Esophagus squamous epithelium (tissue), 5 donors: Measurements from ENCODE around the gene FAM111A. TPM values are rescaled to one million over a fixed set of nuclear protein-coding genes. Genes with fewer than 3 reads are reported as not detected.

Experiments
- DNase-seq: peaks from one replicate; lab custom pipeline; 2025; lab: John Stamatoyannopoulos, UW
- H3K27ac ChIP-seq, 4 donors: fragments of 200-600 bp; sonication (generic); one replicate each; pipeline ENCODE4 v1.5.1; 2016 to 2019; ENCODE audit warnings: mild to moderate bottlenecking in 1 of 4
- H3K27me3 ChIP-seq, 4 donors: fragments of 200-600 bp; sonication (generic); 1 replicate in 3 of 4; 2 replicates in 1 of 4; pipeline versions ENCODE4 v1.5.1 to v1.6.0; 2017 to 2021; ENCODE audit warnings: antibody characterized with exemption in 1 of 4
- H3K36me3 ChIP-seq, 3 donors: fragments of 200-600 bp; sonication (generic); one replicate each; pipeline ENCODE4 v1.5.1; 2016 to 2019
- H3K4me1 ChIP-seq, 3 donors: fragments of 200-600 bp; sonication (generic); one replicate each; pipeline ENCODE4 v1.5.1; 2017 to 2019
- H3K4me3 ChIP-seq, 4 donors: fragments of 200-600 bp; sonication (generic); 1 replicate in 3 of 4; 2 replicates in 1 of 4; pipeline ENCODE4 v1.5.1; 2016 to 2019; ENCODE audit warnings: mild to moderate bottlenecking in 2 of 4, moderate library complexity in 1 of 4
- H3K9me3 ChIP-seq, 3 donors: fragments of 200-600 bp; sonication (generic); one replicate each; pipeline ENCODE4 v1.5.1; 2016 to 2019
- POLR2A ChIP-seq, 4 donors: fragments of 450-650 bp; IDR thresholded peaks; one replicate each; pipeline ENCODE4 v1.6.1; 2017; ENCODE audit warnings: antibody characterized with exemption in 4 of 4, mild to moderate bottlenecking in 4 of 4, moderate library complexity in 3 of 4
- WGBS, 2 donors: methylation state at CpG; one replicate each; pipeline ENCODE4 v1.1.5; 2018; 5-methylcytosine and 5-hydroxymethylcytosine counted together
- intact Hi-C: fragments of 100-400 bp; cut with DNase I; formaldehyde crosslinking; loops from one replicate; pipeline ENCODE4 v1.15.0; 2022
- total RNA-seq, 4 donors: library from RNA; depleted of rRNA; stranded (reverse); fragments of >200 nt; gene quantifications; one replicate each; pipeline ENCODE4 v1.1.0, GENCODE V29; 2016
- TF ChIP-seq, protein P1 (sequence below), 6 experiments: fragments of 450-650 bp in 4 of 6; fragments of 200-600 bp in 2 of 6; sonication (generic) in 2 of 6; IDR thresholded peaks; one replicate each; pipeline ENCODE4 v1.5.1; 2016 to 2019; ENCODE audit warnings: antibody characterized with exemption in 6 of 6, mild to moderate bottlenecking in 4 of 6, moderate library complexity in 4 of 6
- donor health status: DM: yes; HTN: yes; CAD: no.

Gene FAM111A
- total RNA-seq, 4 donors from 2014 or later, result 15.0 to 23.3 (median 16.7) TPM

DNA sequence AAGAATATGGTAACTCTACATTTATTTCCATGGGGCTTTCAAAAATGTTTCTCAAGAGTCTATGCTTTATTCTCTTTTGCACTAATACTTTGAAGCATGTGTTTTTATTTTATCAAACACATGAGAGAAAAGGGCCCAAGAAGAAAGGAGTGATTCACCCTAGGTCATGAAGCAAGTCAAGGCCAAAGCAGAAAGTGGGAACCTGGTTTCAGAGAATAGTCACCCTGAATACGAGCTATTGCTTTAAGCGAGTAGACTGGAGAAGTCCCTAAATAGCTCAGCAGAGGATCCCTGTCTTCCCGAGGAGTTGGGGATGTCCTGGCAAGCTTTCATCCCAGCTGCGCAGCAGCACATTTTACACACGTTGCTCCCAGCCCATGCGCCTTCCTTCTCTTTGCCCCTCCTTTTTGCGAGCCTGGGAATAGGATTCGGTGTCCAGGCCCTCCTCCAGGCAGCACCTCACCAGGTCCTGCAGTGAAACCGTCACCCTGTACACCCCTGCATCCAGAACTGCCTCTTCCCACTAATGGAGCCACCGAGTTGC lies 51.0 kb downstream of the FAM111A start:
- no peak overlapping the region for H3K4me3 ChIP-seq
- H3K27ac ChIP-seq, result no peak overlapping the region
- H3K4me1 ChIP-seq, result peaks cover 0 to 27% (median 11%) of the 10 kb centered on the region in 3 donors
- no peak for DNase-seq
- H3K27me3 ChIP-seq, result no peaks in the 10 kb centered on the region
- intact Hi-C loops, result no loop called here
- WGBS, 2 donors, result 76 to 85% methylated on average over 10 of the region's 10 CpGs
- no peaks in the 10 kb centered on the region for H3K9me3 ChIP-seq
- H3K36me3 ChIP-seq, result peaks cover 0 to 81% (median 4%) of the 10 kb centered on the region in 3 donors
- TF ChIP-seq POLR2A (IDR thresholded peaks at IDR 0.05), result no peak
- TF ChIP-seq, protein P1, sequence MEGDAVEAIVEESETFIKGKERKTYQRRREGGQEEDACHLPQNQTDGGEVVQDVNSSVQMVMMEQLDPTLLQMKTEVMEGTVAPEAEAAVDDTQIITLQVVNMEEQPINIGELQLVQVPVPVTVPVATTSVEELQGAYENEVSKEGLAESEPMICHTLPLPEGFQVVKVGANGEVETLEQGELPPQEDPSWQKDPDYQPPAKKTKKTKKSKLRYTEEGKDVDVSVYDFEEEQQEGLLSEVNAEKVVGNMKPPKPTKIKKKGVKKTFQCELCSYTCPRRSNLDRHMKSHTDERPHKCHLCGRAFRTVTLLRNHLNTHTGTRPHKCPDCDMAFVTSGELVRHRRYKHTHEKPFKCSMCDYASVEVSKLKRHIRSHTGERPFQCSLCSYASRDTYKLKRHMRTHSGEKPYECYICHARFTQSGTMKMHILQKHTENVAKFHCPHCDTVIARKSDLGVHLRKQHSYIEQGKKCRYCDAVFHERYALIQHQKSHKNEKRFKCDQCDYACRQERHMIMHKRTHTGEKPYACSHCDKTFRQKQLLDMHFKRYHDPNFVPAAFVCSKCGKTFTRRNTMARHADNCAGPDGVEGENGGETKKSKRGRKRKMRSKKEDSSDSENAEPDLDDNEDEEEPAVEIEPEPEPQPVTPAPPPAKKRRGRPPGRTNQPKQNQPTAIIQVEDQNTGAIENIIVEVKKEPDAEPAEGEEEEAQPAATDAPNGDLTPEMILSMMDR (IDR thresholded peaks at IDR 0.05), result no peak

DNA sequence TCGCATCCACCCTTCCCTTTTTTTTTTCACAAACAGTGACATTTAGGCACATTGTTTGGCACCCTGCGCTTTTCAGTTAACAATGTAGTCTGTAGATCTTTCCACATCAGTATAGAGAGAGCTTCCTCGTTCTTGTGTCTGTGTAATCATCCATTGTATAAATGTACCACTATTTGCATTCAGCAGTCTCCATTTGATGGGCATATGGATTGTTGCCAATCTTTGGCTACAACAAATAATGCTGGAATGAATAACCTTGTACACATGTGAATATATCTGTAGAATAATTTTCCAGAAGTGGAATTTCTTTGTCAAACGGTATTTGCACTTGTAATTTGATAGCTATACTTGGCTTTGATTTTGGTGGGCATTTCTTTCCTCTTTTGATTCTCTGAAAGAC lies 52.9 kb downstream of the FAM111A start:
- Histone ChIP-seq H3K4me3 (no peak overlapping the region), H3K9me3 (no peaks in the 10 kb centered on the region), H3K27ac (no peak overlapping the region), H3K27me3 (no peaks in the 10 kb centered on the region), H3K36me3 (peaks cover 0 to 65% (median 4%) of the 10 kb centered on the region in 3 donors), H3K4me1 (peaks cover 0 to 16% (median 2%) of the 10 kb centered on the region in 3 donors)
- 62 to 67% methylated on average over 4 of the region's 4 CpGs for WGBS, 2 donors
- no peak for TF ChIP-seq POLR2A (IDR thresholded peaks at IDR 0.05)
- TF ChIP-seq, protein P1 (IDR thresholded peaks at IDR 0.05), result no peak
- no peak for DNase-seq
- intact Hi-C loops, result no loop called here

DNA sequence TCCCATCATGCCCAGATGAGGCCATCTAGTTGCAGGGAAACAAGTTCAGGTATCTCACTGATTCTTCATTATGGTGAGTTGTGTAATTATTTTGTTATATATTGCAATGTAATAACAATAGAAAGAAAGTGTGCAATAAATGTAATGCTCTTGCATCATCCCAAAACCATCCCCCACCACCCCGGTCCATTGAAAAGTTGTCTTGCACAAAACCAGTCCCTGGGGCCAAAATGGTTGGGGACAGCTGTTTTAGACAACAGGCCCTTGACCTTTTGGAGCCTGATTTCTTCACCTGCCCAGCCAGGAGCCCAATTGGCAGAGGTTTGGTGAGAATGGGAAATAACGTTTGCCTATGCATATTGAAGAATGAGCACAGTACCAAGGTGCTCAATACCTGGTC lies 54.1 kb downstream of the FAM111A start:
- intact Hi-C loops, result no loop called here
- no peak for TF ChIP-seq POLR2A (IDR thresholded peaks at IDR 0.05)
- TF ChIP-seq, protein P1 (IDR thresholded peaks at IDR 0.05), result no peak
- Histone ChIP-seq H3K4me1 (peaks cover 0 to 16% (median 2%) of the 10 kb centered on the region in 3 donors), H3K27ac (no peak overlapping the region), H3K4me3 (no peak overlapping the region), H3K36me3 (peaks cover 0 to 55% (median 4%) of the 10 kb centered on the region in 3 donors), H3K9me3 (no peaks in the 10 kb centered on the region), H3K27me3 (no peaks in the 10 kb centered on the region)
- DNase-seq, result no peak
- 77 to 89% methylated on average over 2 of the region's 2 CpGs for WGBS, 2 donors

DNA sequence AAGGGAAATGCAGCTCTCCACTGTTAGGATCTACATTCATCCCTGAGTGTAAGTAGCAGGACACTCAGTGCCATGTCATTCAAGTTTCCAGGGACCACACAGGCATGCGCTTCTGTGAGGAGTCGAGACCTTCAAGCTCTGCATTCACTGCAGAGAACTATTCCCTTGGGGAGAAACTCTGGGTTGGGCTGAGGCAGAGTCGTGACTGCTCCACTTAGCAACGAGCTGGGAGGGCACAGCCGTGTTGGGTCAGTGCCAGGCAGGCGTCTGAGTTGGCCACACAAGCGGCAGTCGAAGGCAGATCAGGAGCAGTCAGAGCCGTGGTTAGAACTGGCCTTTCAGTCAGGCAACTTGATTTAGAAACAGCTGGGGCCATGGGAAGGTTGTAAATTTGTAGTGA lies 55.3 kb downstream of the FAM111A start:
- 29 to 64% methylated on average over 2 to 7 of the region's 9 CpGs for WGBS, 2 donors

DNA sequence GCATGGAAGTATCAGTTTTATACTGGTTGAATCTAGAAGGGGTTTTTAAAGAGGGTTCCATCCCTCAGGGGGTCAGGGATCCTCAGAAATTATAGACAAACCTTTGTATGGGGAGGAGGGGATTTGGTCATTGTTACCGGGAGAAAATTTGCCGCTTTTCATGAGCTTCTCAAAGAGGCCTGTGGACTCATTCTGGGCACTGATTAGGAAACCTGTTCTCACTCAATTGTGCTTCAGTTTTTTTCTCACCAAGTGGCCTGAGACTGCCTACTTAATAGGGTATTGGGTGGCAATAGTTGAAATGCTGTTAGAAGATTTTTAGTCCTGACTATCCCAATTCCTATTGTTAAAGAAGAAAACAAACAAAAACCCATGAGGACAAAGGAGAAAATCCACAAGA lies 56.1 kb downstream of the FAM111A start:
- WGBS, 2 donors, result 92 to 96% methylated on average over 2 of the region's 2 CpGs
- Histone ChIP-seq H3K27me3 (no peaks in the 10 kb centered on the region), H3K4me1 (peaks cover 0 to 16% (median 2%) of the 10 kb centered on the region in 3 donors), H3K36me3 (peaks cover 0 to 54% (median 0%) of the 10 kb centered on the region in 3 donors), H3K4me3 (no peak overlapping the region), H3K27ac (no peak overlapping the region), H3K9me3 (no peaks in the 10 kb centered on the region)
- no peak for TF ChIP-seq POLR2A (IDR thresholded peaks at IDR 0.05)
- TF ChIP-seq, protein P1 (IDR thresholded peaks at IDR 0.05), result no peak
- intact Hi-C loops, result no loop called here
- DNase-seq, result no peak

More for the DNA sequence above, 55.3 kb downstream of the FAM111A start:
- no peak for TF ChIP-seq POLR2A (IDR thresholded peaks at IDR 0.05)
- TF ChIP-seq, protein P1 (IDR thresholded peaks at IDR 0.05), result no peak
- peaks cover 0 to 55% (median 0%) of the 10 kb centered on the region in 3 donors for H3K36me3 ChIP-seq
- no peak overlapping the region for H3K27ac ChIP-seq
- H3K4me1 ChIP-seq, result peaks cover 0 to 16% (median 2%) of the 10 kb centered on the region in 3 donors
- H3K27me3 ChIP-seq, result no peaks in the 10 kb centered on the region
- H3K9me3 ChIP-seq, result no peaks in the 10 kb centered on the region
- H3K4me3 ChIP-seq, result no peak overlapping the region
- no peak for DNase-seq
- intact Hi-C loops, result no loop called here
